ENCODE measurements around the gene LGR4. TPM values are rescaled to one million over a fixed set of nuclear protein-coding genes. Genes with fewer than 3 reads are reported as not detected.
A peak's percentile ranks its signal among the peaks of the same experiment; 100 is the strongest.

LGR4 gene
- total RNA-seq, 2 experiments from 2014 or later: 0.29 to 0.42 TPM

- H3K27ac Mint-ChIP-seq: peak overlapping the region; percentile 98
- DNase-seq: no peak
- peaks cover 15% of the 10 kb centered on the region for H3K36me3 Mint-ChIP-seq
- peaks cover 38% of the 10 kb centered on the region for H3K4me1 Mint-ChIP-seq
- CTCF ChIA-PET: interaction anchor here (1.7 kb wide), 1 partner anchor 322 kb away, joined by 5 read pairs; no protein-coding TSS in a partner anchor
- H3K4me3 Mint-ChIP-seq: peak overlapping the region; percentile 90
- ATAC-seq: peak; percentile 1
- no peaks in the 10 kb centered on the region for H3K27me3 Mint-ChIP-seq
- H3K9me3 Mint-ChIP-seq (ENCODE audit: low read depth): no peaks in the 10 kb centered on the region
These were observed 33.2 kb upstream of the LGR4 start for GRCh38 chr11:27505781-27506180.

GRCh38 chr11:27504205-27504604 is 31.6 kb upstream of the LGR4 start:
- CTCF ChIA-PET: no interaction called here
- Mint-ChIP-seq H3K9me3 (ENCODE audit: low read depth) (no peaks in the 10 kb centered on the region), H3K4me3 (no peak overlapping the region), H3K36me3 (peaks cover 24% of the 10 kb centered on the region), H3K27ac (no peak overlapping the region), H3K4me1 (peaks cover 39% of the 10 kb centered on the region), H3K27me3 (no peaks in the 10 kb centered on the region)
- no peak for DNase-seq
- ATAC-seq: no peak

GRCh38 chr11:27501100-27501499 is 28.5 kb upstream of the LGR4 start:
- H3K4me1 Mint-ChIP-seq: peaks cover 26% of the 10 kb centered on the region
- H3K9me3 Mint-ChIP-seq (ENCODE audit: low read depth): no peaks in the 10 kb centered on the region
- no peak overlapping the region for H3K27ac Mint-ChIP-seq
- CTCF ChIA-PET: interaction anchor here (0.9 to 3.1 kb wide), 3 partner anchors 15 to 107 kb away, joined by 3 to 26 read pairs (median 5); no protein-coding TSS in a partner anchor
- H3K27me3 Mint-ChIP-seq: no peaks in the 10 kb centered on the region
- ATAC-seq (no peak), DNase-seq (no peak)
- peaks cover 27% of the 10 kb centered on the region for H3K36me3 Mint-ChIP-seq
- no peak overlapping the region for H3K4me3 Mint-ChIP-seq

GRCh38 chr11:27497911-27498310 is 25.3 kb upstream of the LGR4 start:
- peaks cover 25% of the 10 kb centered on the region for H3K36me3 Mint-ChIP-seq
- H3K27me3 Mint-ChIP-seq: no peaks in the 10 kb centered on the region
- H3K27ac Mint-ChIP-seq: no peak overlapping the region
- ATAC-seq (no peak), DNase-seq (no peak)
- no peaks in the 10 kb centered on the region for H3K9me3 Mint-ChIP-seq (ENCODE audit: low read depth)
- H3K4me3 Mint-ChIP-seq: no peak overlapping the region
- CTCF ChIA-PET: interaction anchor here (0.6 to 3.1 kb wide), 7 partner anchors 9 to 314 kb away, joined by 3 to 34 read pairs (median 5); partner anchors contain the start of genes CCDC34 and LIN7C
- peaks cover 9% of the 10 kb centered on the region for H3K4me1 Mint-ChIP-seq

DNA sequence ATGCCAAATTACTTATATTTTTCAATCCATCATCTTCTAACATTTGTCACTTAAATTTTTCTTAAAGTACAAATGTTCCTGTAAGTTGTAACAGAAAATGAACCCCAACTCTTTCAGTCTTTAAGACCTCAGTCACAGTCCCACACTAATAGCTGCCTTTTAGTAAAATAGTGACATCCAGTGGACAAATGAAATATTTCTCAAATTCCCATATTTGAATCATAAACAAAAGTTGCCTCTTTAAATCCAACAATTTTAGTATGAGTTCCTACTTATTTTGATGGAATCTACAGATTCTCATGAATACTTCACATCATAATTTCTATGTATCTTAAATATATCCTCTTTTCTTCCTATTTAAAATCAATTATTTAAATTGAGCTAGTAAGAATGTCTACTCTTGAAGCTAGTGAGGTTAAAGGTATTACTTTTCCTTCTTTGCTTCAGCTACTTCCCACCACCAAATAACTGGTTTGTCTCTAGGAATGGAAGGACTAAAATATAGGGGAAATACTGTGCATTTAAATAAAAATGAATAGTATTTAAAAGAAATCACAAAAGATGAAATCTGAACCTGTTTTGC is 24.8 kb upstream of the LGR4 start:
- H3K27me3 Mint-ChIP-seq: no peaks in the 10 kb centered on the region
- CTCF ChIA-PET: interaction anchor here (0.9 to 3.1 kb wide), 5 partner anchors 10 to 313 kb away, joined by 3 to 34 read pairs (median 8); partner anchors contain the start of gene LIN7C
- H3K4me1 Mint-ChIP-seq: peaks cover 6% of the 10 kb centered on the region
- H3K27ac Mint-ChIP-seq: no peak overlapping the region
- H3K36me3 Mint-ChIP-seq: peaks cover 22% of the 10 kb centered on the region
- DNase-seq: no peak
- ATAC-seq: peak; percentile 47
- H3K4me3 Mint-ChIP-seq: no peak overlapping the region
- no peaks in the 10 kb centered on the region for H3K9me3 Mint-ChIP-seq (ENCODE audit: low read depth)

- CTCF ChIA-PET: interaction anchor here (0.8 to 3.1 kb wide), 5 partner anchors 9 to 312 kb away, joined by 3 to 34 read pairs (median 3); partner anchors contain the start of gene LIN7C
- ATAC-seq (no peak), DNase-seq (no peak)
- H3K4me3 Mint-ChIP-seq: no peak overlapping the region
- H3K36me3 Mint-ChIP-seq: peaks cover 18% of the 10 kb centered on the region
- H3K9me3 Mint-ChIP-seq (ENCODE audit: low read depth): no peaks in the 10 kb centered on the region
- peaks cover 2% of the 10 kb centered on the region for H3K4me1 Mint-ChIP-seq
- no peaks in the 10 kb centered on the region for H3K27me3 Mint-ChIP-seq
- H3K27ac Mint-ChIP-seq: no peak overlapping the region
These were observed 23.9 kb upstream of the LGR4 start for GRCh38 chr11:27496461-27496860.

- H3K9me3 Mint-ChIP-seq (ENCODE audit: low read depth): no peaks in the 10 kb centered on the region
- peaks cover 20% of the 10 kb centered on the region for H3K36me3 Mint-ChIP-seq
- H3K4me3 Mint-ChIP-seq: no peak overlapping the region
- no peaks in the 10 kb centered on the region for H3K27me3 Mint-ChIP-seq
- peaks cover 2% of the 10 kb centered on the region for H3K4me1 Mint-ChIP-seq
- DNase-seq (no peak), ATAC-seq (no peak)
- no peak overlapping the region for H3K27ac Mint-ChIP-seq
- CTCF ChIA-PET: interaction anchor here (0.8 to 3.1 kb wide), 2 partner anchors 10 to 11 kb away, joined by 3 to 34 read pairs; partner anchors contain the start of gene LIN7C
These were observed 23.2 kb upstream of the LGR4 start for GRCh38 chr11:27495710-27496300.

- H3K36me3 Mint-ChIP-seq: peaks cover 3% of the 10 kb centered on the region
- H3K4me3 Mint-ChIP-seq: no peak overlapping the region
- H3K27ac Mint-ChIP-seq: no peak overlapping the region
- CTCF ChIA-PET: no interaction called here
- ATAC-seq (no peak), DNase-seq (no peak)
- no peaks in the 10 kb centered on the region for H3K9me3 Mint-ChIP-seq (ENCODE audit: low read depth)
- H3K27me3 Mint-ChIP-seq: no peaks in the 10 kb centered on the region
- no peaks in the 10 kb centered on the region for H3K4me1 Mint-ChIP-seq
These were observed 16.5 kb upstream of the LGR4 start for GRCh38 chr11:27489092-27489491.

DNA sequence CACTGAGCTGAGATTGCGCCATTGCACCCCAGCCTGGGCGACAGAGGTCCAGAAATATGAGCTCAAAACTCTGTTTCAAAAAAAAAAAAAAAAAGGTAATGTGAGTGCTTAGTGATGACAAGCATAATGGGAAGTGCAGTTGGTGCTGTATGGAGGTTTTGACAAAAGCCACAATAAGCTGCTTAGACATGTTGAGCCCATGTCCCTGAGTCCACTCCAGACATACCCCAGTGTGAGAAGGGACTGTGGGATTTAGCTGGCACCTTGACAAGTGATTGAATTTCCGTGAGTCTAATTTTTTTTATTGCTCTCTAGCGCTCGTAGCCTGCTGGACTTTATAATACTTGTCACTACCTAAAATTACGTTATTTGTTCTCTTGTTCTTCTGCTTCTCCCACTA is 15.1 kb upstream of the LGR4 start:
- Mint-ChIP-seq H3K27me3 (no peaks in the 10 kb centered on the region), H3K36me3 (peaks cover 3% of the 10 kb centered on the region), H3K4me1 (no peaks in the 10 kb centered on the region), H3K4me3 (no peak overlapping the region), H3K9me3 (ENCODE audit: low read depth) (no peaks in the 10 kb centered on the region), H3K27ac (no peak overlapping the region)
- no peak for DNase-seq
- CTCF ChIA-PET: interaction anchor here (1.3 to 5.7 kb wide), 5 partner anchors 9 to 303 kb away, joined by 3 to 42 read pairs (median 26); no protein-coding TSS in a partner anchor
- ATAC-seq: no peak

GRCh38 chr11:27485930-27486773 is 13.6 kb upstream of the LGR4 start:
- peaks cover 3% of the 10 kb centered on the region for H3K36me3 Mint-ChIP-seq
- CTCF ChIA-PET: interaction anchor here (0.8 to 5.7 kb wide), 20 partner anchors 10 to 1202 kb away, joined by 3 to 42 read pairs (median 4); partner anchors contain the start of gene LGR4
- ATAC-seq (peak; percentile 33), DNase-seq (no peak)
- no peaks in the 10 kb centered on the region for H3K9me3 Mint-ChIP-seq (ENCODE audit: low read depth)
- H3K4me3 Mint-ChIP-seq: no peak overlapping the region
- H3K27me3 Mint-ChIP-seq: no peaks in the 10 kb centered on the region
- no peaks in the 10 kb centered on the region for H3K4me1 Mint-ChIP-seq
- no peak overlapping the region for H3K27ac Mint-ChIP-seq

- Mint-ChIP-seq H3K4me1 (no peaks in the 10 kb centered on the region), H3K4me3 (no peak overlapping the region), H3K9me3 (ENCODE audit: low read depth) (no peaks in the 10 kb centered on the region), H3K27me3 (no peaks in the 10 kb centered on the region), H3K36me3 (no peaks in the 10 kb centered on the region), H3K27ac (no peak overlapping the region)
- DNase-seq: no peak
- ATAC-seq: no peak
- CTCF ChIA-PET: interaction anchor here (5.7 kb wide), 1 partner anchor 17 kb away, joined by 26 read pairs; no protein-coding TSS in a partner anchor
These were observed 10.2 kb upstream of the LGR4 start for GRCh38 chr11:27482793-27483192.

- Mint-ChIP-seq H3K4me3 (no peak overlapping the region), H3K27me3 (no peaks in the 10 kb centered on the region), H3K36me3 (no peaks in the 10 kb centered on the region), H3K9me3 (ENCODE audit: low read depth) (no peaks in the 10 kb centered on the region), H3K4me1 (no peaks in the 10 kb centered on the region), H3K27ac (no peak overlapping the region)
- CTCF ChIA-PET: no interaction called here
- ATAC-seq (no peak), DNase-seq (no peak)
These were observed 9.4 kb upstream of the LGR4 start for GRCh38 chr11:27481992-27482391.

GRCh38 chr11:27477831-27478230 is 5.2 kb upstream of the LGR4 start:
- ATAC-seq (no peak), DNase-seq (no peak)
- no peaks in the 10 kb centered on the region for H3K36me3 Mint-ChIP-seq
- H3K9me3 Mint-ChIP-seq (ENCODE audit: low read depth): no peaks in the 10 kb centered on the region
- no peak overlapping the region for H3K4me3 Mint-ChIP-seq
- peaks cover 22% of the 10 kb centered on the region for H3K27me3 Mint-ChIP-seq
- no peak overlapping the region for H3K27ac Mint-ChIP-seq
- CTCF ChIA-PET: interaction anchor here (1.3 kb wide), 1 partner anchor 21 kb away, joined by 4 read pairs; no protein-coding TSS in a partner anchor
- peaks cover 6% of the 10 kb centered on the region for H3K4me1 Mint-ChIP-seq
